Muscle of leg (tissue), 11 donors: ENCODE results near the gene MEF2C. TPM values are rescaled to one million over a fixed set of nuclear protein-coding genes. Genes with fewer than 3 reads are reported as not detected.

Source experiments
- DNase-seq: peaks from one replicate; pipeline ENCODE4 v3.0.0; 2013
- H3K27ac ChIP-seq: one replicate; pipeline ENCODE4 v1.5.1; 2013; ENCODE audit warnings: mild to moderate bottlenecking, low read length, control low read depth
- H3K27me3 ChIP-seq: one replicate; pipeline ENCODE4 v1.6.1; 2013; ENCODE audit warnings: low read length; ENCODE audit not compliant: control insufficient read depth, insufficient read depth
- H3K36me3 ChIP-seq: one replicate; pipeline ENCODE4 v1.6.1; 2013; ENCODE audit warnings: low read length; ENCODE audit not compliant: control insufficient read depth, insufficient read depth
- H3K4me1 ChIP-seq: one replicate; pipeline ENCODE4 v1.6.1; 2013; ENCODE audit warnings: low read length; ENCODE audit not compliant: control insufficient read depth, insufficient read depth
- H3K4me3 ChIP-seq: one replicate; pipeline ENCODE4 v1.5.1; 2013; ENCODE audit warnings: low read length, control low read depth
- H3K9me3 ChIP-seq: replicated peaks from 2 replicates; pipeline ENCODE4 v1.6.1; 2013; ENCODE audit warnings: low read depth, low read length; ENCODE audit not compliant: control insufficient read depth
- WGBS: methylation state at CpG from one replicate; pipeline ENCODE4 v1.1.5; 2013; ENCODE audit warnings: missing lambda C conversion rate; ENCODE audit not compliant: insufficient coverage; 5-methylcytosine and 5-hydroxymethylcytosine counted together
- polyA plus RNA-seq, 8 donors: library from polyadenylated mRNA; unstranded; fragments of 120-200 nt; gene quantifications; one replicate each; pipeline versions ENCODE4 v1.2.1 to v1.2.3, GENCODE V29; 2013; ENCODE audit warnings: inconsistent platforms in 1 of 8, low replicate concordance in 1 of 8; ENCODE audit not compliant: insufficient read length in 8 of 8, insufficient read depth in 1 of 8
- total RNA-seq: library from RNA; stranded (reverse); fragments of 120-200 nt; gene quantifications from one replicate; pipeline ENCODE4 v1.2.4, GENCODE V29; 2013

The MEF2C gene
- total and polyA plus RNA-seq, 9 donors, result 440 to 987 (median 726) TPM

- Histone ChIP-seq H3K27ac (no peak overlapping the region), H3K9me3 (no peaks in the 10 kb centered on the region), H3K27me3 (no peaks in the 10 kb centered on the region), H3K36me3 (peaks cover 23% of the 10 kb centered on the region), H3K4me1 (no peaks in the 10 kb centered on the region), H3K4me3 (no peak overlapping the region)
- WGBS, result 88% methylated on average over 1 of the region's 5 CpGs
- no peak for DNase-seq
Measured at GRCh38 chr5:88758184-88758583, 124.8 kb downstream of the MEF2C start.

GRCh38 chr5:88756953-88757352 is 126.0 kb downstream of the MEF2C start:
- no peak overlapping the region for H3K27ac ChIP-seq
- no CpG with 5 or more reads among the region's 3 CpGs for WGBS
- DNase-seq, result no peak
- peaks cover 23% of the 10 kb centered on the region for H3K36me3 ChIP-seq
- H3K4me3 ChIP-seq, result no peak overlapping the region
- H3K9me3 ChIP-seq, result no peaks in the 10 kb centered on the region
- H3K4me1 ChIP-seq, result no peaks in the 10 kb centered on the region
- H3K27me3 ChIP-seq, result no peaks in the 10 kb centered on the region

- H3K36me3 ChIP-seq, result peaks cover 19% of the 10 kb centered on the region
- peaks cover 4% of the 10 kb centered on the region for H3K4me1 ChIP-seq
- DNase-seq, result no peak
- H3K27me3 ChIP-seq, result no peaks in the 10 kb centered on the region
- H3K9me3 ChIP-seq, result no peaks in the 10 kb centered on the region
- no peak overlapping the region for H3K4me3 ChIP-seq
- no peak overlapping the region for H3K27ac ChIP-seq
Measured at GRCh38 chr5:88748666-88749065, 134.3 kb downstream of the MEF2C start.

- Histone ChIP-seq H3K27me3 (no peaks in the 10 kb centered on the region), H3K9me3 (no peaks in the 10 kb centered on the region), H3K4me3 (no peak overlapping the region), H3K27ac (peak overlapping the region; percentile 15), H3K4me1 (peaks cover 4% of the 10 kb centered on the region), H3K36me3 (peaks cover 15% of the 10 kb centered on the region)
- no CpG with 5 or more reads among the region's 3 CpGs for WGBS
- peak; percentile 77 for DNase-seq
Measured at GRCh38 chr5:88746438-88746882, 136.5 kb downstream of the MEF2C start.

GRCh38 chr5:88745093-88745696 is 137.8 kb downstream of the MEF2C start:
- peaks cover 18% of the 10 kb centered on the region for H3K36me3 ChIP-seq
- H3K4me1 ChIP-seq, result peaks cover 4% of the 10 kb centered on the region
- H3K4me3 ChIP-seq, result no peak overlapping the region
- no peaks in the 10 kb centered on the region for H3K9me3 ChIP-seq
- no peaks in the 10 kb centered on the region for H3K27me3 ChIP-seq
- no peak for DNase-seq
- H3K27ac ChIP-seq, result no peak overlapping the region
- 94% methylated on average over 5 of the region's 7 CpGs for WGBS

GRCh38 chr5:88743231-88743834 is 139.7 kb downstream of the MEF2C start:
- DNase-seq, result no peak
- no peaks in the 10 kb centered on the region for H3K9me3 ChIP-seq
- no peak overlapping the region for H3K27ac ChIP-seq
- no peaks in the 10 kb centered on the region for H3K27me3 ChIP-seq
- no peak overlapping the region for H3K4me3 ChIP-seq
- WGBS, result no CpG with 5 or more reads among the region's 2 CpGs
- peaks cover 4% of the 10 kb centered on the region for H3K4me1 ChIP-seq
- H3K36me3 ChIP-seq, result peaks cover 18% of the 10 kb centered on the region

GRCh38 chr5:88741964-88742363 is 141.0 kb downstream of the MEF2C start:
- H3K36me3 ChIP-seq, result peaks cover 20% of the 10 kb centered on the region
- no peaks in the 10 kb centered on the region for H3K9me3 ChIP-seq
- WGBS, result no CpG with 5 or more reads among the region's 1 CpG
- H3K27me3 ChIP-seq, result no peaks in the 10 kb centered on the region
- no peak overlapping the region for H3K4me3 ChIP-seq
- DNase-seq, result no peak
- H3K4me1 ChIP-seq, result peaks cover 4% of the 10 kb centered on the region
- no peak overlapping the region for H3K27ac ChIP-seq

GRCh38 chr5:88740604-88741185 is 142.3 kb downstream of the MEF2C start:
- Histone ChIP-seq H3K4me3 (no peak overlapping the region), H3K27ac (no peak overlapping the region), H3K36me3 (peaks cover 15% of the 10 kb centered on the region), H3K27me3 (no peaks in the 10 kb centered on the region), H3K4me1 (no peaks in the 10 kb centered on the region), H3K9me3 (no peaks in the 10 kb centered on the region)
- WGBS, result no CpG with 5 or more reads among the region's 5 CpGs
- DNase-seq, result no peak

GRCh38 chr5:88736494-88736893 is 146.5 kb downstream of the MEF2C start:
- no peak for DNase-seq
- no peak overlapping the region for H3K4me3 ChIP-seq
- H3K36me3 ChIP-seq, result peaks cover 18% of the 10 kb centered on the region
- H3K9me3 ChIP-seq, result no peaks in the 10 kb centered on the region
- no peaks in the 10 kb centered on the region for H3K4me1 ChIP-seq
- H3K27ac ChIP-seq, result no peak overlapping the region
- WGBS, result 100% methylated on average over 1 of the region's 2 CpGs
- H3K27me3 ChIP-seq, result no peaks in the 10 kb centered on the region

GRCh38 chr5:88734983-88735382 is 148.0 kb downstream of the MEF2C start:
- DNase-seq, result no peak
- peaks cover 12% of the 10 kb centered on the region for H3K36me3 ChIP-seq
- WGBS, result 90% methylated on average over 3 of the region's 7 CpGs
- no peaks in the 10 kb centered on the region for H3K4me1 ChIP-seq
- no peaks in the 10 kb centered on the region for H3K9me3 ChIP-seq
- no peaks in the 10 kb centered on the region for H3K27me3 ChIP-seq
- H3K4me3 ChIP-seq, result no peak overlapping the region
- H3K27ac ChIP-seq, result no peak overlapping the region
